ENCODE data around the gene OR10G3. TPM values are rescaled to one million over a fixed set of nuclear protein-coding genes. Genes with fewer than 3 reads are reported as not detected.
"Not testable (repeated sequence)": the region's sequence is repeated elsewhere in the genome, so short reads cannot be mapped to it uniquely, and the experiment has no call there.

OR10G3 gene
- total RNA-seq, result not detected in 2 replicates

GRCh38 chr14:21579976-21580375 lies at the start of gene OR10G3:
Gene OR10G3 (minus strand): TSS chr14:21580076. CDS start chr14:21570744, 9,332 bp downstream.
- intact Hi-C loops (cut with micrococcal nuclease), result no loop called here

GRCh38 chr14:21626491-21627230 lies 46.8 kb upstream of the OR10G3 start:
- intact Hi-C loops (cut with micrococcal nuclease), result no loop called here

- intact Hi-C loops (cut with micrococcal nuclease), result no loop called here
Measured at GRCh38 chr14:21617614-21618013, 37.7 kb upstream of the OR10G3 start.

GRCh38 chr14:21614240-21614639 lies 34.4 kb upstream of the OR10G3 start:
- intact Hi-C loops (cut with micrococcal nuclease), result no loop called here

- intact Hi-C loops (cut with micrococcal nuclease), result no loop called here
Measured at GRCh38 chr14:21612324-21612723, 32.4 kb upstream of the OR10G3 start.

GRCh38 chr14:21602181-21602580 lies 22.3 kb upstream of the OR10G3 start:
- intact Hi-C loops (cut with micrococcal nuclease), result not testable (repeated sequence)

GRCh38 chr14:21589317-21589716 lies 9.4 kb upstream of the OR10G3 start:
- intact Hi-C loops (cut with micrococcal nuclease), result no loop called here

- intact Hi-C loops (cut with micrococcal nuclease), result no loop called here
Measured at GRCh38 chr14:21575661-21576060, 4.2 kb downstream of the OR10G3 start.

GRCh38 chr14:21572604-21573003 lies 7.3 kb downstream of the OR10G3 start:
- intact Hi-C loops (cut with micrococcal nuclease), result no loop called here

- intact Hi-C loops (cut with micrococcal nuclease), result loop anchor here (5.0 to 10.0 kb wide), 2 partner anchors 294 to 316 kb away; partner anchors contain the start of gene HNRNPC
Measured at GRCh38 chr14:21558703-21559170, 21.1 kb downstream of the OR10G3 start.

- intact Hi-C loops (cut with micrococcal nuclease), result loop anchor here (1.0 to 10.0 kb wide), 9 partner anchors 46 to 450 kb away; partner anchors contain the start of genes CHD8, HNRNPC, METTL3 and SUPT16H
Measured at GRCh38 chr14:21557084-21557901, 22.6 kb downstream of the OR10G3 start.

GRCh38 chr14:21556378-21557083 lies 23.3 kb downstream of the OR10G3 start:
- intact Hi-C loops (cut with micrococcal nuclease), result loop anchor here (1.0 to 10.0 kb wide), 9 partner anchors 45 to 449 kb away; partner anchors contain the start of genes CHD8, HNRNPC, METTL3 and SUPT16H

- intact Hi-C loops (cut with micrococcal nuclease), result loop anchor here (10.0 kb wide), 1 partner anchor 288 kb away; the partner anchor contains the start of gene HNRNPC
Measured at GRCh38 chr14:21553266-21553665, 26.6 kb downstream of the OR10G3 start.

- intact Hi-C loops (cut with micrococcal nuclease), result not testable (repeated sequence)
Measured at GRCh38 chr14:21544588-21544987, 35.3 kb downstream of the OR10G3 start.

- intact Hi-C loops (cut with micrococcal nuclease), result no loop called here
Measured at GRCh38 chr14:21543963-21544362, 35.9 kb downstream of the OR10G3 start.

GRCh38 chr14:21543521-21543960 lies 36.3 kb downstream of the OR10G3 start:
- intact Hi-C loops (cut with micrococcal nuclease), result no loop called here

- intact Hi-C loops (cut with micrococcal nuclease), result no loop called here
Measured at GRCh38 chr14:21541413-21542074, 38.3 kb downstream of the OR10G3 start.

GRCh38 chr14:21539189-21539940 lies 40.5 kb downstream of the OR10G3 start:
- intact Hi-C loops (cut with micrococcal nuclease), result no loop called here

- intact Hi-C loops (cut with micrococcal nuclease), result no loop called here
Measured at GRCh38 chr14:21537090-21537424, 42.8 kb downstream of the OR10G3 start.

Data from T-helper 1 cell treated with Interleukin-12 subunit alpha and Interleukin-12 subunit beta and Interleukin-4 antibody, amounts not matched to agents 30 ng/mL and 1 ng/mL, for 36 hours (primary cell).